ENCODE results near the gene DOCK10.

Gene DOCK10

DNA sequence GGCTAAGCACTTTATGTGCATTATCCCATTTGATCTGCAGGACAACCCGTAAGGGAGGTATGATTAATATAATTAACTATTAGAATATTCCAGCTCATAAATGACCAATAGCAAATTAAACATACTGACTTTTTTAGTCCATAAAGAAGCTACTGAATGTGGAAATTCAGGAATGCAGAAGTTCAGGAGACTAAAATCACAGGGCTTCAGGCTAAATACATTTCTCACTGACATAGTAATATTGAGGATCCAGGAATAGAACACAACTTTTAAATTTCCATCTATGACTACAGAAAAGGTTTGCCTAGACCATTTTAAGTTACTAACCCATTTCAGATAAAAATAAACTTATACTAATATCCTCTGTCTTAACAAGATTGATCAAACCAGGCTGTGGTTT, 228.7 kb downstream of the DOCK10 start:
- no peak overlapping the region for H3K27ac ChIP-seq
- ChIA-PET CTCF (no interaction called here), POLR2A (ENCODE audit: low non-redundant PET) (no interaction called here)
- DNase-seq (ENCODE audit: low spot score), result no peak
- TF ChIP-seq CTCF (conservative IDR thresholded peaks at IDR 0.05; ENCODE audit: low read depth), result no peak

DNA sequence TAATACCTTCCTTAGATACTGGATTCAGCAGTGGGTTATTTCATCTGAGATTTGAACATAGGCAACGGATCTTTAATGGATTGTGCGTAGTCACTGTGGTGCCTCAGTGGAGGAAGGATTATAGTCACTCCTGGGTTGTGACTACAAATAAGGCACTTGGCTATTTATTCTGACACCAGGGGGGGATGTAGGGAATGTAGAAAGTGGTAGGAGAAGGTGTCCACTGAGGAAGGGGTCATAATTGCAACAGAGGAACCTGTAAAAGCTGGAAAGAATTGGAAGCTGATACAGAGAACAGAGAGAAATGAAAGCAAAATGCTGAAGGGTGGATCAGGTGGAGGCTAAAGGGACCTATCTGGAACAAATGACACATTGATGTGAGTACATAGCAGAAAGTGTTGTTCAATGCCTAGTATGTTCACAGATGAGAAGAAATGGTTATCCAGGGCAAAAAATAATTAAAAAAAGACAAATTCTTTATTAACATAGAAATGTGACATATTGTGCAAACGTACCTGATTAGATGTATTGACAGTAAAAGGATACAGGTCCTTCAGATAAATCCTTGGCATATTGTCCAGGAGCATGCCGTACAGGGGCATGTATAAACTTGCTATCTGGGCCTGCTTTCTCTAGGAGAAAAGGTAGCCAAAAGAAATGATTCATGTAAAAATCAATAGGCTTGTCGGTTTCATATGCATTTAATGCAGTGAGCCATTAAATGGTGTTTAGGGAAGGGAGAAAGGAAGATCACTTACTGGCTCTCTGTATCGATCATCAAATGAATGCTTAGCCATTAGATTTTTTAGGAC, 234.9 kb downstream of the DOCK10 start:
- no peak for TF ChIP-seq CTCF (conservative IDR thresholded peaks at IDR 0.05; ENCODE audit: low read depth)
- no peak overlapping the region for H3K27ac ChIP-seq
- DNase-seq (ENCODE audit: low spot score), result peak; percentile 71
- ChIA-PET POLR2A (ENCODE audit: low non-redundant PET) (no interaction called here), CTCF (no interaction called here)

DNA sequence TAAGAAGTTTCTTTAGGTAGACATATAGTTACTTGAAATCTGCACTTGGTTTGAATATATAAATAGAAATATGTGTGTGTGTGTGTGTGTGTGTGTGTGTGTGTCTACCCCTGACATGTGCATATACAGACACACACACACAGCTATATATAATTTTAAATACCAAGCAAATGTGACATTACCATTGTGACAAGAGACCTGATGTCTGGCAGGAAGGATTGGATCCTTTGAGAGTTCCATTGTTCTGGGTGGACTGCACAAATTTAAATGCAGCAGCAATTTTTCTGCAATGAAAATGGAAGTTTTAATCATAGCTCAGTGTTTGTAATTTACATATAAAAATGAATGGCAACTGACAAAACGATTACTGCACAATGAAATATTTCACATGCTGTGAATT, 238.3 kb downstream of the DOCK10 start:
- no peak for DNase-seq (ENCODE audit: low spot score)
- CTCF ChIA-PET, result no interaction called here
- TF ChIP-seq CTCF (conservative IDR thresholded peaks at IDR 0.05; ENCODE audit: low read depth), result no peak
- H3K27ac ChIP-seq, result no peak overlapping the region
- POLR2A ChIA-PET (ENCODE audit: low non-redundant PET), result no interaction called here

DNA sequence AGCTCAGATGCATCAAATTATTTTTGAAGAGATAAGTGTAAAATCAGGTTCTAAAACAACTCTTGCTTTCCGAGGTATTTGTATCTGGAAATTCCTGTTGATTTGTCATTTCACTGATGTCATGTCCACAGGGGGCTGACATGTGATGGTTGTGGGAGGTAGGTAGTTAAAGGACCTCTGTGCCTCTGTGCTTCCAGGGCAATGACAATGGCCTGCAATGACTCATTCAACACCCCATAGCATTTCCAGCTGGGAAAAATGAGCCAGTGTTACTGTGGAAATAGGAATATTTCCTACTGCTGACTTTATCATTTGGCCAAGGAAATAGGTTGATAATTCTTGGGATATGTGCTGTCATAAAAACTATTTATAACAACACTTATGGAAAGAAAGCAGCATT, 239.9 kb downstream of the DOCK10 start:
- no peak overlapping the region for H3K27ac ChIP-seq
- ChIA-PET POLR2A (ENCODE audit: low non-redundant PET) (no interaction called here), CTCF (no interaction called here)
- DNase-seq (ENCODE audit: low spot score), result no peak
- no peak for TF ChIP-seq CTCF (conservative IDR thresholded peaks at IDR 0.05; ENCODE audit: low read depth)

- POLR2A ChIA-PET (ENCODE audit: low non-redundant PET), result no interaction called here
- H3K27ac ChIP-seq, result no peak overlapping the region
- DNase-seq (ENCODE audit: low spot score), result no peak
- TF ChIP-seq CTCF (conservative IDR thresholded peaks at IDR 0.05; ENCODE audit: low read depth), result no peak
- CTCF ChIA-PET, result interaction anchor here (0.5 kb wide), 1 partner anchor 31 kb away, joined by 3 read pairs; no protein-coding TSS in a partner anchor
Measured at GRCh38 chr2:224801360-224801759, 240.9 kb downstream of the DOCK10 start.

DNA sequence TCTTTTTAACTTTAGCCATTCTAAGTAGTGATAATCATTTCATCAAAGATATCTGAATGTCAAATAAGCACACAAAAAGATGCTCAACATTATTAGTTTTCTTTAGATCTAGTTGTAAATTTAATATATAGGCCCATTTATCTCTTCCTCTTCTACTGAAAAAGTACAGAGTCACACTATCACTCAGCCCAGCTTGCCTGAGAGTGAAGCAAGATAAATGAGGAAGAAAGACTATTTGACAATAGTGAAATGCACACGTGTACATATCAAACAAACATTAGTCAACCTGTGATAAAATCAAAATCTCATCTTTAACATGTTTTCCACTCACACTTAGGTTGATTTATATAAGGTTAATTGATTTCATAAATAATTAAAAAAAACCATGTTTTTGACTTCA, 242.6 kb downstream of the DOCK10 start:
- CTCF ChIA-PET, result no interaction called here
- no peak for TF ChIP-seq CTCF (conservative IDR thresholded peaks at IDR 0.05; ENCODE audit: low read depth)
- H3K27ac ChIP-seq, result no peak overlapping the region
- DNase-seq (ENCODE audit: low spot score), result no peak
- POLR2A ChIA-PET (ENCODE audit: low non-redundant PET), result no interaction called here
